Measurements from ENCODE around the gene CD1D.

The CD1D gene

DNA sequence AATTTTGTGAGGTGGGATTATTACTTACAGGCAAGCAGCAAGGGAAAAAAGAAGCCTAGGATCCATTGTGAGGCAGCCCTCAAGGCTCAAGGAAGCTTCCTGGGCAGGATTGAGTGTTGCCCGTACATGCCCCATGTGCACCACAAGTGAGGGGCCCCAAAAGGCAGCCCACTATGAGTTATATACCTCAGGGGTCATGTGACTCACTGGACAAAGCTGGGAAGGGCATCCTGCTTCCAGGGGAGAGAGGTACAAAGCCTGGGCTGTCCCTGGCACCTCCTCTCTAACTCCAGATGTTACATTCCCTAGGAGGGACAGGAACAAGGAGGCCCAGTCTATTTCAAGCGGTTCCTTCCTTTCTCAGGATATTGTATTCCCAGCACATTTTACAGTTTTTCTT is 34.0 kb upstream of the CD1D start:
- no peak for DNase-seq
- H3K36me3 ChIP-seq: no peaks in the 10 kb centered on the region
- no peak overlapping the region for H3K27ac ChIP-seq
- H3K9me3 ChIP-seq (ENCODE audit: severe bottlenecking): peaks cover 25% of the 10 kb centered on the region
- H3K27me3 ChIP-seq (ENCODE audit: insufficient read depth, low read depth, severe bottlenecking): peaks cover 100% of the 10 kb centered on the region
- TF ChIP-seq, protein P1, sequence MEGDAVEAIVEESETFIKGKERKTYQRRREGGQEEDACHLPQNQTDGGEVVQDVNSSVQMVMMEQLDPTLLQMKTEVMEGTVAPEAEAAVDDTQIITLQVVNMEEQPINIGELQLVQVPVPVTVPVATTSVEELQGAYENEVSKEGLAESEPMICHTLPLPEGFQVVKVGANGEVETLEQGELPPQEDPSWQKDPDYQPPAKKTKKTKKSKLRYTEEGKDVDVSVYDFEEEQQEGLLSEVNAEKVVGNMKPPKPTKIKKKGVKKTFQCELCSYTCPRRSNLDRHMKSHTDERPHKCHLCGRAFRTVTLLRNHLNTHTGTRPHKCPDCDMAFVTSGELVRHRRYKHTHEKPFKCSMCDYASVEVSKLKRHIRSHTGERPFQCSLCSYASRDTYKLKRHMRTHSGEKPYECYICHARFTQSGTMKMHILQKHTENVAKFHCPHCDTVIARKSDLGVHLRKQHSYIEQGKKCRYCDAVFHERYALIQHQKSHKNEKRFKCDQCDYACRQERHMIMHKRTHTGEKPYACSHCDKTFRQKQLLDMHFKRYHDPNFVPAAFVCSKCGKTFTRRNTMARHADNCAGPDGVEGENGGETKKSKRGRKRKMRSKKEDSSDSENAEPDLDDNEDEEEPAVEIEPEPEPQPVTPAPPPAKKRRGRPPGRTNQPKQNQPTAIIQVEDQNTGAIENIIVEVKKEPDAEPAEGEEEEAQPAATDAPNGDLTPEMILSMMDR (IDR thresholded peaks at IDR 0.05; ENCODE audit: low read depth, low read length): no peak
- no peak overlapping the region for H3K4me3 ChIP-seq (ENCODE audit: low read depth, low read length)

DNA sequence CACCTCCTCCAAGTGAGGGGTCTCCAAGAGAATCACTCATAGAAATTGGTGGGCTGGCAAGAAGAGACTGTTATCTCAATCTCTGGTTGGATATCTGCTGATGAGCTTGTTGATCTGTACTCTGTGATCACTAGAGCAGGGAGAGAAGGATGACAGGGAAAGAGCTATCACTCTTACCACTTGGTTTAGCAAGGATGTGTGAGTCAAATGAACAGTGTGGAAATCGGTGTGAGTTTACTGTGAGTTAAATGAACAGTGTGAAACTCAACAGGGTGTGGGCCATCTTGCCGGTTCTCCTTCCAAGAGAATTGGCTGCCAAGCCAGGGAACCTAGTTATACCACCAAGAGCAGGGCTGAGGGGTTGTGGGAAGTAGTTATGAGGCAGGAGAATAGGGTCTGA is 33.3 kb upstream of the CD1D start:
- no peak for DNase-seq
- H3K4me3 ChIP-seq (ENCODE audit: low read depth, low read length): no peak overlapping the region
- H3K9me3 ChIP-seq (ENCODE audit: severe bottlenecking): peaks cover 25% of the 10 kb centered on the region
- TF ChIP-seq, protein P1 (IDR thresholded peaks at IDR 0.05; ENCODE audit: low read depth, low read length): no peak
- H3K36me3 ChIP-seq: no peaks in the 10 kb centered on the region
- no peak overlapping the region for H3K27ac ChIP-seq
- H3K27me3 ChIP-seq (ENCODE audit: insufficient read depth, low read depth, severe bottlenecking): peaks cover 100% of the 10 kb centered on the region

DNA sequence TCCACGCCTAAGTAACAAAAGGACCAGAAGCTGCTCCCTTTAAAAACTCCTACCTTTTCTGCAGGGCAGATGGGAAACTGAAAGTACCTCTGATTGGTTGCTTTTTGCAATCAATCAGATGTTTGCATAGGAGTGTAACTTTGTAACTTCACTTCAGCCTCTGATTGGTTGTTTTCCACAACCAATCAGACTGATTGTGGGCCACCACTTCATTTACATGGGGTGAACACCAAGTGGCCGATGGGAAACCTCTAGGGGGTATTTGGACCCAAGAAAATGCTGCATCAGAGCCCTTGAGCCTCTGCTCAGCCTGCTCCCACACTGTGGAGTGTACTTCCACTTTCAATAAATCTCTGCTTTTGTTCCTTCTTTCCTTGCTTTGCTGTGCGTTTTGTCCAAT is 32.8 kb upstream of the CD1D start:
- Histone ChIP-seq H3K27me3 (ENCODE audit: insufficient read depth, low read depth, severe bottlenecking) (peaks cover 100% of the 10 kb centered on the region), H3K36me3 (no peaks in the 10 kb centered on the region), H3K9me3 (ENCODE audit: severe bottlenecking) (peaks cover 25% of the 10 kb centered on the region), H3K27ac (no peak overlapping the region), H3K4me3 (ENCODE audit: low read depth, low read length) (no peak overlapping the region)
- no peak for DNase-seq
- TF ChIP-seq, protein P1 (IDR thresholded peaks at IDR 0.05; ENCODE audit: low read depth, low read length): no peak

DNA sequence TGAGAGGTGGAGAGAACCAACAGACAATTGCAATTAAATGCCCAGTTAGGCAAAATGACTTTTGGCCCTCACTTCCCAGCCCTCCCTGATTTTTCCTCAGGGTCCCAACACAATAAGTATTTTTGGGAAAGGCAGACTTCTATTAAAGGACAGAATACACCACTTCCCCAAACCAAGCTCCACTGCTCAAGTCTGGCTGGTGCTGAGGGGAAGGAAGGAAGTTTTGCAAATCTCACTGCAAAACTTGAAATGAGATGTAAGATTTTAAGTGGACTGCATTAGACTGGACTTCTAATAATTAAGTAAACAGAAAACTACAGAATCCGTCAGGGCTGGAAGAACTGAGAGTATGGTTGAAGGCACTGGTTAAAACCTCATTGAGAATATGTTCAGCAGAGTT is 32.2 kb upstream of the CD1D start:
- TF ChIP-seq, protein P1 (IDR thresholded peaks at IDR 0.05; ENCODE audit: low read depth, low read length): no peak
- no peaks in the 10 kb centered on the region for H3K36me3 ChIP-seq
- no peak for DNase-seq
- H3K4me3 ChIP-seq (ENCODE audit: low read depth, low read length): no peak overlapping the region
- peaks cover 100% of the 10 kb centered on the region for H3K27me3 ChIP-seq (ENCODE audit: insufficient read depth, low read depth, severe bottlenecking)
- H3K27ac ChIP-seq: no peak overlapping the region
- peaks cover 25% of the 10 kb centered on the region for H3K9me3 ChIP-seq (ENCODE audit: severe bottlenecking)

DNA sequence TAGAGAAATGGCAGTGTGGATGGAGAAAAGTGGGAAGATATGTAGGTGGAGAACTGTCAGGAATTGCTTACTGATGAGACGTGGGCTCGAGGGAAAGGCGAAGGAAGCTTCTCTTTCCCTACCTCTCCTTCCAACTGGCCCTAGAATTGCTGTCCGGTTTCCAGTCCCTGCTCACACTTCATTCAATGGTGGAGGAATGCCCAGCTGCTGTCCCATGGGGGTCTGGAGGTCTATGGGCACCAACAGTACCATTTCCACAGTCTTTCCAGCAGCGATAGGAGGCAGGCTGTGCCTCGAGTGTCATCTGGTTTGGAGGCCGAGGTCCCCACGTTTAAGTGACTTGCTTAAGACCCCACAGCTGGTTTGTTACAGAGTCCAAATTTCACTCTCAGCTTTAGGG is 31.5 kb upstream of the CD1D start:
- peaks cover 25% of the 10 kb centered on the region for H3K9me3 ChIP-seq (ENCODE audit: severe bottlenecking)
- peaks cover 100% of the 10 kb centered on the region for H3K27me3 ChIP-seq (ENCODE audit: insufficient read depth, low read depth, severe bottlenecking)
- DNase-seq: no peak
- TF ChIP-seq, protein P1 (IDR thresholded peaks at IDR 0.05; ENCODE audit: low read depth, low read length): no peak
- no peaks in the 10 kb centered on the region for H3K36me3 ChIP-seq
- H3K4me3 ChIP-seq (ENCODE audit: low read depth, low read length): peak overlapping the region; percentile 20
- no peak overlapping the region for H3K27ac ChIP-seq

DNA sequence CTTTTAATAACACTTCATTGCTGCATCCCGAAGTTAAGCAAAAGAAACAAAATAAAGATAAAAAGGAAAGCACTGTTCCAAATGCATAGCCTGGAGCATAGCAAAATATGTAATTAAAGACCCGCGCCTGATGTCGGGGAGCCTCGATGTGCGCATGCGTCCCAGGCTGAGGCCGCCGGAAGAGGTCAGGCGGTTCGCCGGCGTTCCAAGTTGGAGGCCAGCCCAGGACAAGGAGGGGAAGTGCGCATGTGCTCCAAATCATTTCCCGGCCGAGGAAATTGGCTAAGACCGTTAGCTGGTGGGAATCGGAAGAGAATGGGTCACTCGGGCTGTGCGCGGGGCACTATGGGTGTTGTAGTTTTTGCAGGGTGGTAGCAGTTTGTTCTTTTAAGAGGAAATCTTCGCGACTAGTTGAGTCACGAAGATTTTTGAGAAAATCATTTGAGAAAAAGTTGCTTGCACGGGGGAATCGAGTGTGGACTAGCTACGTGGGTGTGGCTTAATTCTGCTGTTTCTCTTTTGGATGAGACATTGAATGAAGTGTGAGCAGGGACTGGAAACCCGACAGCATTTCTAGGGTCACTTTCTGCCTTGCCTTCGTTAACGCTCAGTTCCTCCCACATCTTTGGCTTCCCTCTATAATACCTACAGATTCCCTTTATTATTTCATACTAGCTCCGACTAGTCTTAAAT is 31.0 kb upstream of the CD1D start:
- H3K27me3 ChIP-seq (ENCODE audit: insufficient read depth, low read depth, severe bottlenecking): peaks cover 100% of the 10 kb centered on the region
- H3K36me3 ChIP-seq: no peaks in the 10 kb centered on the region
- peak overlapping the region; percentile 20 for H3K4me3 ChIP-seq (ENCODE audit: low read depth, low read length)
- peak; percentile 88 for DNase-seq
- TF ChIP-seq, protein P1 (IDR thresholded peaks at IDR 0.05; ENCODE audit: low read depth, low read length): no peak
- H3K9me3 ChIP-seq (ENCODE audit: severe bottlenecking): peaks cover 23% of the 10 kb centered on the region
- no peak overlapping the region for H3K27ac ChIP-seq
